HG03159 (cell line): ENCODE measurements around the gene KCNK15.
"Not testable (repeated sequence)": the region's sequence is repeated elsewhere in the genome, so short reads cannot be mapped to it uniquely, and the experiment has no call there.

Experiments
- ATAC-seq: cut with Tn5 transposase; IDR thresholded peaks from one replicate; pipeline ENCODE4 v1.9.1; 2021; ENCODE audit warnings: mild to moderate bottlenecking, moderate library complexity; ENCODE audit not compliant: unreplicated experiment

KCNK15 gene

GRCh38 chr20:44745598-44746366, at the start of gene KCNK15:
KCNK15 (plus strand) TSS chr20:44745865; CDS start chr20:44745911, 46 bp downstream.
- no peak for ATAC-seq

DNA sequence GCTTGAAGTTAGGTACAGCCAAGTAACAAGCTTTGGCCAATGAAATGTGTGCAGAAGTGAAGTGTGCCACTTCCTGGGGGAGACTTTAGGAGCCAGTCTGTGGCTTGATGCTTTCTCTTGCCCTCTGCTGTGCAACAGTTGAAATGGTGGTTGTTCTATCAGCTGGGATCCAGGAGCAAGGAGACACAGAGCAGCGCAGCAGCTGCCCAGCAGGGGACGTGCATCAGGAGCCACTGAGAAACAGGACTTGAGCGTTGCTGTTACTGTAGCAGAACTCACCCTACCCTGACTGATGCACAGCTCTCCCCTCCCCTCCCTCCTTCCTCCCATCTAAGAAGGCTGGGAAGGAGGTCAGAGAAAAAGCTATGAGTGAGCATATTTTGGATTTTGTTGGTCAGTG, 49.4 kb upstream of the KCNK15 start:
- no peak for ATAC-seq

GRCh38 chr20:44697041-44697440, 48.6 kb upstream of the KCNK15 start:
- not testable (repeated sequence) for ATAC-seq

GRCh38 chr20:44698351-44698750, 47.3 kb upstream of the KCNK15 start:
- no peak for ATAC-seq

GRCh38 chr20:44700306-44700705, 45.4 kb upstream of the KCNK15 start:
- no peak for ATAC-seq

GRCh38 chr20:44701118-44701857, 44.4 kb upstream of the KCNK15 start:
- no peak for ATAC-seq

DNA sequence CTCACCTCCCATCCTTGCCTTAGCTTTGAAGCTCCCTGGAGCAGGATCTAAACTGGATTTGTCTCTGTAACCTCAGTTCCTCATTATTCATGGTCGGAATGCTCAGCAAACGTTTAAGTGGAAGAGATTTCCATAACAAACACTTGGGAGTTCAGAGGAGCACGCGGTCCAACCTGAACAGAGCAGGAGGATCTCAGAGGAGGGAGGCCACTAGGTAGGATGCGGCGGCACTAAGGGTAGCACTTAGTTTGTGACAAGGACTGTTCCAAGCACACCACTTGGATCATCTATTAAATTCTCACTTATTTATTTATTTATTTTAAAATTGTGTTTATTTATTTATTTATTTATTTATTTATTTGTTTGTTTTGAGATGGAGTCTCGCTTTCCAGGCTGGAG, 43.8 kb upstream of the KCNK15 start:
- ATAC-seq, result no peak

DNA sequence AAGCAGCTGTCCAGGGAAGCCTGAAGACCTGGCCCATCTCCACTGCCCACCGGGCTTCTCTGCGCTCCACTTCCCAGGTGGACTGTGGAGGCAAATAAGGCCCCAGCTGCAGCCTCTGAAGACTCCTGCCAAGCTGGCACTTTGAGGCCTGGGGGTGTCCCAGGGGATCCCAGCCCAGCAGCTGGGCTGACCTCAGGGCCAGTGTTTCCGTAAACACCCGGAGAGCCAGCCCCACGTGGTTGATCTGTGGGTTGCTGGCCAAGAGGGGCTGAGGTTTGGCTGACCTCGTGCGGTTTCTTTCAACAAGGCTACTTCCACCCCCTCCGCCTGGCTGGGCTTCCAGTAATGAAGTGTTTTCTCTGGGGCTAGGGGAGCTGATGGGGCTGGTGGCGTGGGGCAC, 42.9 kb upstream of the KCNK15 start:
- no peak for ATAC-seq

DNA sequence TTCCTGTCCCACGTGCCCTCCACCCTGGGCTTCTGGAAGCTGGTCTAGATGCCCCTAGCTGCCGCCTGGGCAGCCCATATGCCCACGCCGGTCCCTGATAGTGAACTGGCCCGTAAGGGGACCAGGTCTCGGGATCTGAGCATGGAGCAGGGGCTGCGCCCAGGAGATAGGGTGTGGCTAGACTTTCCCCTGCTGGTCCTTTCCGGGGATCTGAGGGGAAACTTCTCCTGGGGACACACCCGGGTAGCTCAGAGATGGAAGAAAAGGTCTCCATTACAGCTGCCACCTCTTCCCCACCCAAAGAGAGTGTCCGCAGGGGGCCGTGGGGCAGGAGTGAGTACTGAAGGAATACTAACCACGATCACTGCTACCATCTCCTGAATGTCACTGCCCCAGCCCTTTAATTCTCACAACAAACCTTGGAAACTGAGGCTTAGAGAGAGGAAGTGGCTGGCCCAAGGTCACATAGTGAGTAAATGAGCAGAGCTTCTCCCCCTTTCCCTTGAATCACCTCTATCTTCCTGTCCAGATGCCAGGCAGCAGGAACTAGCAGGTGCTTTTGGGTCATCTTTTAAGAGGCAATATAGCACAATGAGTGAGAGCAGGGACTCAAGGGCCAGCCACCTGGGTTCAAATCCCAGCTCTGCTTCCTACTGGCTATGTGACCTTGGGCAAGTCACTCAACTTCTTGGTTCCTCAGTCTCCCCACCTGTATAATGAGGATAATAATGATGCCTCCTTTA, 42.3 kb upstream of the KCNK15 start:
- ATAC-seq, result no peak

DNA sequence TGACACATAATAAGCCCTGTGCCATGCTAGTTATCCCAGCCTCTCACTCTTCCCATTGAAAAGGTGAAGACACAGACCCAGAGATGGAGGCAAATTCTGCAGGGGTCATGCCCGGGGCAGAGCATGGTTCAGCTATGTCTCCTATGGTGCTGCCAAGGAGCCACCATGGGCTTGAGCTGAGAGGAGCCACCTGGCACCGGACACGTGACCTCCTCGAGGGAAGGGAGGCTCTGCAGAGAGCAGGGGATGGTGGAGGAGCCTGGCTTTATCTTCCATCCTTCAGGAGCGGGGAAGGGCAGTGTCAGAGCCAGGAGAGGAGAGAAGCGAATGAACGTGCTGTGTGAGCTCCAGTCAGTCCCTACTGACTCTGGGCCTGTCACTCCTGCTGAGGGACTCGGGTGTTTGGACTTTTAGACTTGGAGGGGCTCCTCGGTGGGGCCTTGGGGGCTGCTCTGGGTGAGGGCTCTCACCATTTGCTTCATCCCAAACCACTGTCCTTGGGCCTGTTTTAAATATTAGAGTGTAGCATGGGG, 41.6 kb upstream of the KCNK15 start:
- ATAC-seq, result no peak

GRCh38 chr20:44704551-44704971, 41.1 kb upstream of the KCNK15 start:
- ATAC-seq, result no peak

GRCh38 chr20:44705364-44706094, 40.1 kb upstream of the KCNK15 start:
- no peak for ATAC-seq

- no peak for ATAC-seq
Observed at GRCh38 chr20:44706301-44707017, 39.2 kb upstream of the KCNK15 start.

DNA sequence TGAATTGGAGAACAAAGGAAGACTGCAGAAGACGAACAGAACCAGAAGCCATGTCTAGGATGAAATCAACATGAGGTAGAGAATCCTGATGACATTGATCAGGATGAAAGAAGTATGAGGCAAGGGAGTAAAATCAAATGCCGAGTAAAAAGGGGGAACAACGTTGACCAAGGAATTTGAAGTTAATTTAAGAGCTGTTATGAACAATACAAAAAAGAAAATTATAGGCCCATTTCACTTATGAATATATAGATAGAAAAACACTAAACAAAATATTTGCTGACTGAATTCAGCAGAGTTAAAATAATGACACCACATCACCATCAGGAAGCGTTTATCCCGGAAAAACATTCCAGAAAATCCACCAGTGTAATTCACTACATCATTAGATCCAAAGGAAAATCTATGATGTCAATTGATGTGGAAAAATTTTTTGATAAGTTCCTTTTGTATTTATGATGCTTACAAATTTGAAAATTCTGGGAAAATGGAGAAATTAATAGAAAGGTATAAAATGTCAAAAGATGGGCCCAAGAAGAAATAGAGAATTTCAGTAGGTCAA, 38.6 kb upstream of the KCNK15 start:
- ATAC-seq, result no peak

DNA sequence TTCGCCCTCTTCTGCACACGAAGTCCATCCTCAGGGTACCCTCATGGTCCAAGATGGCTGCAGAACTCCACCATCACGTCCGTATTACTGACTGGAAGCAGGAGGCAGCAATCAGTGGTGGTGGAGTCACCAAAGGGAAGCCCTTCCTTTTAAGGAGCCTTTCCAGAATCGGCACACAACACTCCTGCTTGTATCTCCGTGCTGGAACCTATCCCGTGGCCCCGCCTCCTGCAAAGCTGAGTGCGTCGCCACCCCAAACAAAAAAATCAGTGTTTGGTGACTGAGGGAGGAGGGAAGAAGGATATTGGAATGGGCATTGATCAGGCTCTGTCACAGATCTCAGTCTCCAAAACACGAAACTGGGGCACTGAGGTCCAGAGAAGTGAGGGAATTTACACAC, 36.3 kb upstream of the KCNK15 start:
- ATAC-seq, result no peak

- ATAC-seq, result no peak
Observed at GRCh38 chr20:44709797-44710196, 35.9 kb upstream of the KCNK15 start.

DNA sequence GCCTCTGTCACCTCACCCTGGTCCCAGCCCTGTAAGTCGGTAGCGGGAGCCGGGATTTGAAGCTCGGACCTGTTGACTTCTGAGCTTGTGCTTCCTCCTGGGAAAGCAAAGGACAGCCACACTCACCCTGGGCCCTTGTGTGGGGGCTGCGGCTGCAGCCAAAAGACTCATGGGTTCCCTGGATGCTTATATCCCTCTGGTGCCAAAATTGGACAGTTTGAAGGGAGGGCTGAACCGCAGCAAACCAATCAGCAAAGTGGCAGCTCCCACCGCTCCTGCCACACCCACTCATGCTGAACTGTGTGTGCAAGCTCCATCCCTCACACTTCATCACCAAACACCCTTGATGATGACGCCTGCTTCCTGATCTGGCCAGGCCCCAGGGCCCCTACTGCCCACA, 34.4 kb upstream of the KCNK15 start:
- no peak for ATAC-seq

- no peak for ATAC-seq
Observed at GRCh38 chr20:44714102-44714700, 31.5 kb upstream of the KCNK15 start.
